ENCODE measurements around the gene BICC1.

DNA sequence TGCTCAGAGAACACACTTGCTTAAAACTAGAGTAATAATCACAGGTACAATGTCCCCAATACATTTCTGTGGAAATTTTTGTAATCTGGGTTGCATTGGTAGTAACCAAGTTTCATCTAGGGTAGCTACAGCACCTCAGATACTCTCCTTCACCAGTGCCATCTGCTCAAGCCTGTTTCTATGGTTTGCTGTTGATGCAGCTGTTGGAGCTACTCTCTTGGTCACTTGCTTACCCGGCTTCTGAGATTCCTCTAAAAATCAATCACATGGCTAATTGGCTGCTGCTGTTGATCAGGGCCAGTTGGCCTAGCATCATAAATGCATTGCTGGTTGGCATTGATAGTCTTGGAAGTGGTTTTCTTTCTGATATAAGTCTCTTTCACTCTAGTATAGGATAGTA is 220.8 kb downstream of the BICC1 start:
- TF ChIP-seq, protein P1, sequence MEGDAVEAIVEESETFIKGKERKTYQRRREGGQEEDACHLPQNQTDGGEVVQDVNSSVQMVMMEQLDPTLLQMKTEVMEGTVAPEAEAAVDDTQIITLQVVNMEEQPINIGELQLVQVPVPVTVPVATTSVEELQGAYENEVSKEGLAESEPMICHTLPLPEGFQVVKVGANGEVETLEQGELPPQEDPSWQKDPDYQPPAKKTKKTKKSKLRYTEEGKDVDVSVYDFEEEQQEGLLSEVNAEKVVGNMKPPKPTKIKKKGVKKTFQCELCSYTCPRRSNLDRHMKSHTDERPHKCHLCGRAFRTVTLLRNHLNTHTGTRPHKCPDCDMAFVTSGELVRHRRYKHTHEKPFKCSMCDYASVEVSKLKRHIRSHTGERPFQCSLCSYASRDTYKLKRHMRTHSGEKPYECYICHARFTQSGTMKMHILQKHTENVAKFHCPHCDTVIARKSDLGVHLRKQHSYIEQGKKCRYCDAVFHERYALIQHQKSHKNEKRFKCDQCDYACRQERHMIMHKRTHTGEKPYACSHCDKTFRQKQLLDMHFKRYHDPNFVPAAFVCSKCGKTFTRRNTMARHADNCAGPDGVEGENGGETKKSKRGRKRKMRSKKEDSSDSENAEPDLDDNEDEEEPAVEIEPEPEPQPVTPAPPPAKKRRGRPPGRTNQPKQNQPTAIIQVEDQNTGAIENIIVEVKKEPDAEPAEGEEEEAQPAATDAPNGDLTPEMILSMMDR (IDR thresholded peaks at IDR 0.05): no peak
- TF ChIP-seq EZH2 (IDR thresholded peaks at IDR 0.05): no peak
- TF ChIP-seq EZH2phosphoT487 (IDR thresholded peaks at IDR 0.05): no peak
